ENCODE data around the gene RAB6B. TPM values are rescaled to one million over a fixed set of nuclear protein-coding genes. Genes with fewer than 3 reads are reported as not detected.

RAB6B gene
- total and polyA plus RNA-seq, 2 of the 8 experiments (the other 6 are each of a cell fraction or from before 2014, with no cell fraction given): 7.9 to 15.6 TPM

DNA sequence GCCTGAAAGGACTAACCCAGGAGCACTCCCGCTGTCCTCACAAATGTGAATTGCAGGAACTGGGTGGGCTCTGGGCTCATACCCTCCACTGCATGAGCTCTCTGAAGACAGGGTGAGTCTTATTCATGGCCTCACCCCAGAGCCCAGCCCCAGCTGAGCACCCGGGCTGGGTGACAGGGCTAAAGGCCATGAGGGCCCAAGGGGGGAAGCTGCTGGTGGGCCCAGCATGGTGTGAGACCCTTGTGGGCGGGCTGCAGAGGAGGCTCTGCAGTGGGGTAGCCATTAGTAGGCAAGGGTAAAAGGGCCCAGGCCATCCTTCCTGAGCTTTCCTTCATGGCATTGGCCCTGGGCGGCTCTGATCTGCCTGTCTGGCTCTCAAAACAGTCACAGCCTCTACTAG lies 59.7 kb downstream of the RAB6B start (continued):
- no peak for TF ChIP-seq CHD7 (IDR thresholded peaks at IDR 0.05; ENCODE audit: insufficient replicate concordance, low read length)
- no peak for TF ChIP-seq BCL11A (IDR thresholded peaks at IDR 0.05; ENCODE audit: low read depth in 2 of 2, low read length in 2 of 2)
- no peak for TF ChIP-seq KDM1A (IDR thresholded peaks at IDR 0.05; ENCODE audit: borderline replicate concordance, low read length)
- TF ChIP-seq POLR2AphosphoS5 (IDR thresholded peaks at IDR 0.05; ENCODE audit: low read depth, low read length): no peak
- TF ChIP-seq NRF1 (IDR thresholded peaks at IDR 0.05; ENCODE audit: low read depth, low read length): no peak

All from H1 (cell line).